ENCODE measurements around the gene NEDD4.
"Not testable (repeated sequence)": the region's sequence is repeated elsewhere in the genome, so short reads cannot be mapped to it uniquely, and the experiment has no call there.

The NEDD4 gene

GRCh38 chr15:55952501-55953274 is 40.7 kb downstream of the NEDD4 start:
- not testable (repeated sequence) for DNase-seq

- not testable (repeated sequence) for DNase-seq
Observed at GRCh38 chr15:55944606-55945005, 48.8 kb downstream of the NEDD4 start.

- DNase-seq = no peak
Observed at GRCh38 chr15:55942332-55942731, 51.1 kb downstream of the NEDD4 start.

- no peak for DNase-seq
Observed at GRCh38 chr15:55937040-55937439, 56.4 kb downstream of the NEDD4 start.

GRCh38 chr15:55928955-55929354 is 64.5 kb downstream of the NEDD4 start:
- no peak for DNase-seq

GRCh38 chr15:55921744-55922143 is 71.7 kb downstream of the NEDD4 start:
- DNase-seq = no peak

GRCh38 chr15:55917881-55918296 is 75.5 kb downstream of the NEDD4 start:
- no peak for DNase-seq

GRCh38 chr15:55916666-55917409 is 76.6 kb downstream of the NEDD4 start:
- DNase-seq = no peak

GRCh38 chr15:55915876-55916567 is 77.4 kb downstream of the NEDD4 start:
- no peak for DNase-seq

- no peak for DNase-seq
Observed at GRCh38 chr15:55915221-55915620, 78.2 kb downstream of the NEDD4 start.

GRCh38 chr15:55914446-55914845 is 79.0 kb downstream of the NEDD4 start:
- DNase-seq = no peak

- no peak for DNase-seq
Observed at GRCh38 chr15:55912982-55913381, 80.4 kb downstream of the NEDD4 start.

- no peak for DNase-seq
Observed at GRCh38 chr15:55909036-55909811, 84.2 kb downstream of the NEDD4 start.

GRCh38 chr15:55907797-55908196 is 85.6 kb downstream of the NEDD4 start:
- DNase-seq = no peak

GRCh38 chr15:55902981-55903380 is 90.4 kb downstream of the NEDD4 start:
- no peak for DNase-seq

- DNase-seq = no peak
Observed at GRCh38 chr15:55900019-55900418, 93.4 kb downstream of the NEDD4 start.

GRCh38 chr15:55899537-55899936 is 93.9 kb downstream of the NEDD4 start:
- no peak for DNase-seq

GRCh38 chr15:55897560-55898336 is 95.7 kb downstream of the NEDD4 start:
- DNase-seq = peak; percentile 1

GRCh38 chr15:55894399-55894965 is 98.9 kb downstream of the NEDD4 start:
- no peak for DNase-seq

- DNase-seq = no peak
Observed at GRCh38 chr15:55893852-55894251, 99.6 kb downstream of the NEDD4 start.

- DNase-seq = no peak
Observed at GRCh38 chr15:55891196-55891595, 102.2 kb downstream of the NEDD4 start.

GRCh38 chr15:55884223-55884622 is 109.2 kb downstream of the NEDD4 start:
- DNase-seq = no peak
